ENCODE results near the gene CEP170B.
"Not testable (repeated sequence)": the region's sequence is repeated elsewhere in the genome, so short reads cannot be mapped to it uniquely, and the experiment has no call there.

CEP170B gene

DNA sequence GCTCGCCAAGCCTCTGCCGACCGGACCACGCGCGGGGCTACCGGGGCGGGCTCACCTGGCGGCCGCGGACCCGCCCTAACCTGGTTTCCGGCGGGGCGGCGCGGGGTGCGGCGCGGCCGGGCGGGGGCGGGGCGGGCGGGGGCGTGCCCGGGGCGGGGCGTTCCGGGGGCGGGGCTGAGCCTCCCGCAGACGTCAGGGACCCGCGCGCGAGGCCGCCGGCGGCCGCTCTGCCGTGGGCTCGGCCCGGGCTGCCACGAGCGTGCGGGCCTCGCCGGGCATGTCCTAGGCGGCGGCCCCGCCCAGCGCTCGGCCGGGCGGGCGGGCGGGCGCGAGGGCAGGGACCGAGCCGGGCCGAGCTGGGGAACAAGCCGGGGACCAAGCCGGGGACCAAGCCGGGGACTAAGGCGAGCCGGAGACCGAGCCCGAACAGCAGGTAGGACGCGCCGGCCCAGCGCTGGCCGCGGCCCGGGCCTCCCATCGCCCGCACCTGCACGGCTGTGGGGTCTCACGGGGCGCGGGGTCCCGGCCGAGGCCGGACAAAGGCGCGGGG lies at the start of gene CEP170B:
Gene CEP170B, plus strand, starts transcription at position 188 of the 550 bp plus-strand sequence. CDS start 3,183 bp downstream, outside the sequence.
- DNase-seq: no peak

DNA sequence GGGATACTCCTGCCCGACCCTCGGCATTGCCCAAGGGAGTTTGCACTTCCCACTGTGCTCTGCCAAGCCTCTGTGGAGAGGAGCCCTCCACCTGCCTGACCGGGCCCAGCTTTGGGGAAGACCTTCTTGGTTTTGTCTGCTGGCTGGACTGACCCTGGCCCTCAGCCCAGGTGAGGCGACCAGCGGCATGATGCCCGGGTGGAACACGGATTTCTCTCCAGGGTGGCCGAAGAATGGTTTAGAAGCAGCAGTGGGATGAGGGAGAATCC lies 48.5 kb upstream of the CEP170B start:
- no peak for DNase-seq

DNA sequence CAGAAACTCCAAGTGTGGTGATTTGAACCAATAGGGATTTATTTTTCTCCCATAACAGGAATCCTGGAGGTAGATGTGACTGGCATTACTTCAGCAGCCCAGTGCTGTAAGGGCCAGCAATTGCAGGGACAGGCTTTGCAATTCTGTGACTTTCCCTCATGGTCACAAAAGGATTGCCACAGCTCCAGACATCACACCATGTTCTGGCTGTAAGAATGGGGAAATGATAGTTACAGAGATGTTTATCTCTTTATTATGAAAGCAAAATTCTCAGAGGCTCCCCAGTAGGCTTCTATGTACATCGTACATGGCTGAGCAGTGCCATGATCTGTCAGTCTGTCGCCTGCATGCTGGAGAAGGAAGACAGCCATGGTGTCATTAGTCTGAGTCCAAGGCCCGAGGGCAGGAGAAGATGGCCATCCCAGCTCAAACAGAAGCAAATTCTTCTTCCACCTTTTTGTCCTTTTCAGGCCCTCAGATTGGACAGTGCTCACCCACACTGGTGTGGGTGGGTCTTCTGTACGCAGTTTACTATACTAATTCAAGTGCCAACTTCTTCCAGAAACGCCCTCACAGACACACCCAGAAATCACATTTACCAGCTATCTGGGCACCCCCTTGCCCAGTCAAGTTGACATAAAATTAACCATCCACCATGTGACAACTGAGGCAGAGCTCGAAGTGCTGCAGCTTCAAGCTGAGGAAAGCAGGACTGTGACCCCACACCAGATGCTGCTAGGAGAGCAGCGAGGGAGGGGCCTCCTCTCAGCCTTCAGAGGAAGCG lies 46.9 kb upstream of the CEP170B start:
- DNase-seq: no peak

DNA sequence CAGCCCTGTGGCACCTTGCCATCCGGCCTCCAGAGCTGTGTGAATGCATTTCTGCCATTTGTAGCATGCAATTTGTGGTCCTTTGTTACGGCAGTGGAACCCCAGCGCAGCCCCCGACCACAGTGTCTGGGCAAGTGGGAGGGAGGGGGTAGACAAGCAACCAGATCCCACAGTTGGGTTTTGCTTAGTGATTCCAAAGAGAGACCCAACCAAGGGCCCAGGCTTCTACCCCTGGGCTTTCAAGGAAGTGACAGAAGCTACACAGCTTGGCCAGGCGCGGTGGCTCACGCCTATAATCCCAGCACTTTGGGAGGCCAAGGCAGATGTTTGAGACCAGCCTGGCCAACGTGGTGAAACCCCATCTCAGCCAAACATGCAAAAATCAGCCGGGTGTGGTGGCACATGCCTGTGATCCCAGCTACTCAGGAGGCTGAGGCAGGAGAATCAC lies 46.3 kb upstream of the CEP170B start:
- DNase-seq: no peak

DNA sequence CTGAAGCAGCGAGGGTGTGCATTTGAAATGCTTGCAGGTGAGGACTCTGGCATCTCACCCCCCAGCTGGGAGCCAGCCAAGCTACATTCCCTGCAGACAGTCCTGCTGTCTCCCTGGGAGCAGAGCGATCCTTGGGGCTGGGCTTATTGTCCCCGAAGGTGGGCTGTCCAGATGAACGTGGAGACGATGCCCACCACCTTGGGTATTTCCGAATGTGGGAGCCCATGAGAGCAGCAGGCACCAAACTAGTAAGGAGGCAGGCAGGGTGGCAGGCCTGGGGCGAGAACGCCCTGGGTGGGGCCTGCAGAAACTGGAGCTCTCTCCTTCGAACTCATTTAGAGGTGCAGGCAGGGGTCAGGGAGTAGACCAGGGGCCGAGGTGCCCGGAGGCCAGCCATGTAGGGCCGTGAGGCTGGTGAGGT lies 45.7 kb upstream of the CEP170B start:
- no peak for DNase-seq

DNA sequence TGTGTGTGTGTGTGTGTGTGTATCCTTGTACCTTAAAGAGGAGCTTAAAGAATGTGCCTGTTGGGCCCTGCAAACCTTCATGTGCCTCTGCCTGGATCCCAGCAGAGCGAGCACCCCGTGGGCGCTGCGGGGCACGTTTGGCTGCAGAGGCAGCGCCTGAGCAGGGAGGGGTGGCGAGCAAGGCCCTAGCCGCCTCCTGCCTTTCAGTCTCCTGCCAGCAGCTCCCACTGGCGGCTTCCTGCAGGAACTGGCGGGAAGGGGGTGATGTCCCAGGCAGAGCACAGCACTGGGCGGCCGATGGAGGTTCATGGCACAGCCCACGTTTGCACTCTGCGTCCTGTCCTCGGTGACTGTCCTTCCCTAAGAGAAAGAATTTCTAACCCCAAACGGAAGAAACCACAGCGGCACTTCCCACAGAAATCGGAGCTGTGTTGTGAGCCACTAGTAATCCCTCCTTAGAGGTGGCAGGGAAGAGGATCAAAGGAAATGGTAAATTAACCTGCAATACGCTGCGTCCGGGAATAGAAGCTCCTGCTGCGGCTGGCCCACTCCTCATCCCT lies 44.3 kb upstream of the CEP170B start:
- DNase-seq: no peak

DNA sequence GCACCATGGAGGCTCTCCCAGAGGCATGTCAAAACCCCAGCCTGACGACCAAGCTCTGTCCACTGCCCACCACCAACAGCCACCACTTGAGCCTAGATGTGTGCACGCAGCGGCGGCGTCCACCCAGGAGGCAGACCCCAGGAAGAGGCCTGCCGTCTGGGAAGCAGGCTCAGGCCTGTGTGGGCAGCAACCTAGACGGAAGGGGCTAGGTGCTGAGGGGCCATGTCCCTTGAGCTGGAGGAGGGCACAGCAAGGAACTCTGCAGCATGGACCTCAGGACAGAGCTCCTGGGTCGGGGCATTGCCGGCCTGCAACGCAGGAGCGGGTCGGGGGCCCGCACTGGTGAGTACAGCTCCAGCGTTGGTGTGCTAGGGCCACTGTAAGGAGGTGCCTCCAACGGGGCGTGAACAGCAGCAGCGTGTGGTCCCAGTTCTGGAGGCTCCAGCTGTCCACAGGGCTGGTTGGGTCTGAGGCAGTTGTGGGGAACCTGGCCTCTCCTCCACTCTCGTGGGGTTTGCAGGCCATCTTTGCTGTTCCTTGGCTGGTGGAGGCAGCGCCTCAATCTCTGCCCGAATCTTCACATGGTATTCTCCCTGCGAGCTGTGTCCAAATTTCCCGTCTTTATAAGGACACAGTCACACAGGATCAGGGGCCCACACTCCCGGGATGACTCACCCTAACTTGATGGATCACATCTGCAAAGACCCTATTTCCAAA lies 43.7 kb upstream of the CEP170B start:
- DNase-seq: no peak

DNA sequence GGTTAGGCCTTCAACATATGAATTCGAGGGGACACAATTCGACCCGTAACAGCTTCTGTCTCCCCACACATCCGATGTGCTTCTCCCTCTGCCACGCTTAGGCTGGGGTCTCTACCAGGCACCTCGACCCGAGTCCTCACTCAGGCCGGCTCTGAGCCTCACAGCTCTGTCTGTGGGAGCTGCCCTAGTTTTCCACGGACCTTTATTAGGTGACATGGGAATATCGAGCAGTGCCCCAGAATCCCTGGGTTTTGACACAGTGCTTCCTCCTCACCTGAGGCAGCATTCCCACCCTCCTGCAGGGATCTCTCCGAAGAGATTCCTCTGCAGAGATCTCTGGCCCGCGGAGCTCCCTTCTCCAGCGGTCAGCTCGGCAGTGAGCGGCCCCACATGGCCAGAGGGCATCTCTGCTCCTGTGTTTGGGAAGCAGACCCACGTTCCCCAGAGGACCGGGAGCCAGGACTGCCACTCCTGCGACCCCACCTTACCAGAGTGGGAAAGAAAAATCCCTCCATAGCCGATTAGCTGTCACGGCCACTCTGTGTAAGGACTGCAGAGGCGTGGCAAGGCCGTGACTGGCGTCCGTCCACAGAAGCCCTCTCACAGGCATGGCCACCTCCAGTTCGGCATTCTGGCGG lies 43.0 kb upstream of the CEP170B start:
- DNase-seq: no peak

DNA sequence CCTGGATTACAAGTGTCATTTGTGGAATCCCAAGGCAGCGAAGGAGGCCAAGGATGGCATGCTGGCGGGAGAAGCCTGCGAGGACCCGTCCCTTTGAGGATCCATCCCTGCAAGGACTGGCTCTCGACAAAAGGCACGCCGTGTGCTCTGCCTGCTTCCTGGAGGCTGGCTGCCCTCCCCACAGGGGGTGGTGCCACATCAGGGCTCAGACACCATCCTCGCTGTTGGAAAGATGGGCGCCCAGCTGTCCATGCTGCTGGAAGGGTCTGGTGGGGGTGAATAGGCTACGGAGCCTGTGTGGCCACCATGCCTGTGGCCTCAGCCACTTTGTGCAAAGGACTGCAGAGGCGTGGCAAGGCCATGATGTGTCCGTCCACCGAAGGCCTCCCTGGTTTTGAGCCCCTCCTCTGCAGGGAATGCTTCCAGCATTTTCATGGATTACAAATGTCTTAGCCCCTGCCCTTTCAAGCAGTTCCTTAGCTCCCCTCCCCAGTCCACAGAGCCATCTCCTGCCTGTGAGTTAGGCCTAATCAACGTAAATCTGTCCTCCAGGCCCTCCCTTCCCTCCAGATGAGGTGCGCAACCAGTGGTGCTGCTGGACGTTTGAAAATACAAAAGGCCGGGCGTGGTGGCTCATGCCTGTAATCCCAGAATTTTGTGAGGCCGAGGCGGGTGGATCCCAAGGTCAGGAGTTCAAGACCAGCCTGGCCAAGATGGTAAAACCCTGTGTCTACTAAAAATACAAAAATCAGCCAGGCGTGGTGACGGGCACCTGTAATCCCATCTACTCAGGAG lies 42.0 kb upstream of the CEP170B start:
- no peak for DNase-seq

DNA sequence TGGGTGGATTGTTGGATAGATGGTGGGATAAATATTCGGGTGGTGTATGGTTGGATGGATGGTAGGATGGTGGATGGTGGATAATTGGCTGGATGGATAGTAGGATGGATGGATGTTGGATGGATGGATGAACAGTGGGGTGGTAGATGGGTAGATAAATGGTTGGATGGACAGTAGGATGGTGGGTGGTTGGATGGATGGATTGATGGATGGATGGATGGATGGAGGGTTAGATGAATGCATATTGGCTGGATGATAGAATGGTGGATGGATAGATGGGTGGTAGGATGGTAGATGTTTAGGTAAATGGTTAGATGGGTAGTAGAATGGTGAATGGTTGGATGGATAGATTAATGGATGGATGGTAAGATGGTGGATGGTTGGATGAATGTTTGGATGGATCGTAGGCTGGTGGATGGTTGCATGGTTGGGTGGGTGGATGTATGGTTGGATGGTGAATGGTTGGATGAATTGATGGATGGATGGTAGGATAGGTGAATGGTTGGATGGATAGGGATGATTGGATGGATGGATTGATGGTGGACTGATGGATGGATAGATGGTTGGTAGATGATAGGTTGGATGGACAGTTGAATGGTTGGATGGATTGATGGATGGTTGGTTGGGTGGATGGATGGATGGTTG lies 40.6 kb upstream of the CEP170B start:
- no peak for DNase-seq

DNA sequence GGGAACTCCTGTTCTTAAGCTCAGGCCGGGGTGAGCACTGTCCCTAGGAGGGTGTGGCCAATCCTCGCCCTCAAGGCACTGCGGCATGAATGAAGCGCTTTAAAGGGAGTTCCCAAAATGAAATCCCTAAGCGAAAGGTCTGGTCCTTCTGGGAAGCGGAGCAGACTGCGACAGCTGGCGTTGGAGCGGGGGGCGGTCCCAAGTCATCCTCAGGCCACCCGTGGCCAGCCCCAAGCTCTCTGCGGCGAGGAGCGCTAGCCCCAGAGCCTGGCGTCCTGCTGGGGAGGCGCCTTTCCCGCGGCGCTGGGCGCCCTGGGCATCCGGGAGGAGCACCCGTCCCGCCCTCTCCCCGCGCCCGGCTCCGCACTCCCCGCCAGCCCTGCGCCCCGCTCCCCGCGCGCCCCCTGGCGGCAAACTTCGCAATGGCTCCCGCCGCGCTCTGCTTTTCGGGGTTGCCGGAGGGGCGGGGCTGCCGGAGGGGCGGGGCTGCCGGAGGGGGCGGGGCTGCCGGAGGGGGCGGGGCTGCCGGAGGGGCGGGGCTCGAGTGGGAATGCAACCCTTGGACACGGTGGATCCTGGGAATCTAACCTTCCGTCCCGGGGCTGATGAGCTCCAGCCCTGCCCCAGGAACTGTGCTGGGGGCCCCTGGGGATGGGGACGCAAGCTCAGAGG lies 38.7 kb upstream of the CEP170B start:
- DNase-seq: peak; percentile 62

DNA sequence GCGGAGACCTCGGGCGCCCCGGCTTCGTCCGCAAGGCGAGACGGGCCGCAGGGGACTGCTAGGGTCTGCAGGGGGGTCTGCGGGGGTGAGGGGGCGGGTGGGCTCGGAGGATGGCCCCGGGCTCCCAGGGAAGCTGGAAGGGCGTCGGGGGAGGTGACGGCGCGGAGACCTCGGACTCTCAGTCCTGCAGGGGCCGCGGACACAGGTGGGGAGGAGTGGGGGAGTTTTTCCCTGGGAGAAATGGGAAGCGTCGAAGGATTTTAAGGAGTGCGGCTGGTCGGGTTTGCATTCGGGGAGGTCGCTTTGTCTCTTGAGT lies 38.2 kb upstream of the CEP170B start:
- no peak for DNase-seq

DNA sequence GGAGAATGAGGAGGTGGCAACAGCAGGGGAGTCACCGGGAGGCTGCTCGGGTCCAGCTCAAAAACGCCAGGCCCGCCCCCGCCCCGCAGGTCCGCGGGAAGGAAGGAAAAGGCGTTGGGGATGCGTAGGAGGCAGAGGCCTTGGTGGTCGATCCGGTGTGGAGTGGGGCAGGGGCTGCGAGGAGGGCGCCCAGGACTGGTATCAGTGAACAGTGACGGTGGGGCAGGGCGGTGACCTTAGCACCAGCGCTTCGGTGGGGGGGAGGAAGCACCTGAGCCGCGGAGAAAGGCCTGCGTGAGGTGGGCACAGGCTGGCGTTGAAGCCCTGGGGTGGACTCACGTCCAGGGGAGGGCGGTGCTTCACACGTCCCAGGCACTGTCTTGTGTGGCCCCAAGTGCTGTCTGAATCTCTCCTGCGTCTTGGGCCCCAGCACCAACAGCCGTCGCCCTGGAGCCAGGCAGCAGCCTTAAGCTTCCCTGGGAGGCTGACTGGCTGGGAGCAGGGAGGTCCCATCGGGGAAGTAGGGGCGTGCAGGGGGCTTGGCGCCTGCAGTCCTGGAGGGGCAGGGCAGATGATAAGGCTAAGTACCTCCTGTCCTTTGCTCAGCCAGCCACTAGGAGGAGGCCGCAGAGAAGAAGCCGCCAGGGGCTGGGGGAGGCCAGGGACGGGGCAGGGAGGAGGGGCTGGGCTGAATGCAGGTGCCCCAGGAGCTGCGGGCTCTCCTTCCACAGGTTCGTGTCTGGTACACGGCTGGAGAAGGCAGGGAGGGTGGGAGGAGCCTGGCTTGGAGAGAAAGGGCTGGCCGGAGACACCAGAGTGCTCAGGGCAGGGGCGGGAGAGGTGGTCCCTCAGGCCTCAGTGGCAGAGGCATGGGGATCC lies 37.7 kb upstream of the CEP170B start:
- DNase-seq: no peak

DNA sequence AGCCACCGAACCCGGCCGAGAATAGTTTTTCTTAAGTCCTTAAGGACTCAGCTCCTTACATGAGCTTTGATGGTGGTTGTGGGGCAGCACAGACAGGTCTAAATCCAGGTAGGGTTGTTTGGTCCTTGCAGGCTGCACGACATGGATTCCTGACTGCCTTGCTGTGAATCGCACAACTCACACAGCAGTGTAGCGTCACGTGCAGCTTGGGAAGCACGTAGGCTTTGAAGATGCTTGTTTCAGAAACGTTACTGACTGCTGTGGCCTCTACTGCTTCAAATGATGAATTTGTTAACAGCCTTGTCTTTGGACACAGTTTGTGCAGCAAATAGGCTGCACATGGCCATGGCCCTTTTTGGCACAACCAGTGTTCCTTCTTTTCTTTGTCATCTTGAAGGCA lies 34.3 kb upstream of the CEP170B start:
- DNase-seq: no peak

DNA sequence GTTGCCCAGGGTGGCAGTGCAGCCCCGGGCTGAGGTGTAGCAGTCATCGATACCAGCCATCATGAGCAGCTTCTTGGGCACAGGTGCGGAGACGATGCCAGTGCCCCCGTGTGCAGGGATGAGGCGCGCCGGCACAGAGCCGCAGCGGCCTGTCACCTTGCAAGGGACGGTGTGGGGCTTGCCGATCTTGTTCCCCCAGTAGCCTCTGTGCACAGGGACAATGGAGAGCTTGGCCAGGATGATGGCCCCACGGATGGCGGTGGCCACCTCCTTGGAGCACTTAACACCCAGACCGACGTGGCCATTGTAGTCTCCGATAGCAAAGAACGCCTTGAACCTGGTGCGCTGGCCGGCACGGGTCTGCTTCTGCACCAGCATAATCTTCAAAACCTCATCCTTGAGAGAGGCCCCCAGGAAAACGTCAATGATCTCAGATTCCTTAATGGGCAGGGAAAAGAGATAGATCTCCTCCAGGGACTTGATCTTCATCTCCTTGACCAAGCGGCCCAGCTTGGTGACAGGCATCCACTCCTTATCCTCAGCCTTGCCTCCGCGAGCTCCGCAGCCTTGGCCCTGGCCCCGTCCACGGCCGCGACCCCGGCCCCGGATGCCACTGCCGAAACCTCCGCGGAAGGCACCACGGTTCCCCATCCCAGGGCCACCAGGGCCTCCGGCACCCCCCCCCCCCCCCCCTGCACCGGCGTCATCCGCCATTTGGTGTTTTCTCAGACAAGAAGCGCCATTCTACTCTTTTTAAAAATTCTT lies 28.7 kb upstream of the CEP170B start:
- DNase-seq: not testable (repeated sequence)

DNA sequence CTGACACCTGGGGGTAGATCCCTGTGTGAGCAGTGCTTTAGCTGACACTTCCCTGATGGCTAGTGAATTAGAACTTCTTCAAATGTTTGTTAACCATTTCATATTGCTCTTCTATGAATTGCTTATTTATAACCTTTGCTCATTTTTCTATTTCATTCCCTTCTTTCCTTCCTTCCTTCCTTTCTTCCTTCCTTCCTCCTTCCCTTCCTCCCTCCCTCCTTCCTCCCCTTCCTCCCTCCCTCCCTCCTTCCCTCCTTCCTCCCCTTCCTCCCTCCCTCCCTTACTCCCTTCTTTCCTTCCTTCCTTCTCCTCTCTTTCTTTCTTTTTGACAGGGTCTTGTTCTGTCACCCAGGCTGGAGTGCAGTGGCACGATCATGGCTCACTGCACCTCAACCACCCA lies 23.3 kb upstream of the CEP170B start:
- no peak for DNase-seq

DNA sequence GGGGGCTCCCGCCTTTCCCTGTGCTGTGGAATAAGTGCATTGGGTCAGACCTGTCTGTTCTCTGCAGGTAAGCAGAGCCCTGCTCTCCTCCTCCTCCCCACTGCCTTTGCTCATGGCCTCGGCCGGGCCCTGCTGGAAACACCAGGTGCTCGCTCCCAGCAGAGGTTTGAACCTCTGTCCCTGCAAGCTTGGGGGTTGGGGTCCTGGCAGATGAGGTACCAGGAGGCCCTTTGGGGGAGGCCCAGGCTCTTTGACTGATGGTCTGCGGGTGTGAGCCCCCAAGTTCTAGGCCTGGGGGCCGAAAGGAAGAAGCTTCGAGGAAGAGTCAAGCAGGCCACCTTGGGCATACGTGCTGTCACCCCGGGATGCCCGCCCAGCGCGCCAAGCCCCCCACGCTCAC lies 22.1 kb upstream of the CEP170B start:
- DNase-seq: no peak

DNA sequence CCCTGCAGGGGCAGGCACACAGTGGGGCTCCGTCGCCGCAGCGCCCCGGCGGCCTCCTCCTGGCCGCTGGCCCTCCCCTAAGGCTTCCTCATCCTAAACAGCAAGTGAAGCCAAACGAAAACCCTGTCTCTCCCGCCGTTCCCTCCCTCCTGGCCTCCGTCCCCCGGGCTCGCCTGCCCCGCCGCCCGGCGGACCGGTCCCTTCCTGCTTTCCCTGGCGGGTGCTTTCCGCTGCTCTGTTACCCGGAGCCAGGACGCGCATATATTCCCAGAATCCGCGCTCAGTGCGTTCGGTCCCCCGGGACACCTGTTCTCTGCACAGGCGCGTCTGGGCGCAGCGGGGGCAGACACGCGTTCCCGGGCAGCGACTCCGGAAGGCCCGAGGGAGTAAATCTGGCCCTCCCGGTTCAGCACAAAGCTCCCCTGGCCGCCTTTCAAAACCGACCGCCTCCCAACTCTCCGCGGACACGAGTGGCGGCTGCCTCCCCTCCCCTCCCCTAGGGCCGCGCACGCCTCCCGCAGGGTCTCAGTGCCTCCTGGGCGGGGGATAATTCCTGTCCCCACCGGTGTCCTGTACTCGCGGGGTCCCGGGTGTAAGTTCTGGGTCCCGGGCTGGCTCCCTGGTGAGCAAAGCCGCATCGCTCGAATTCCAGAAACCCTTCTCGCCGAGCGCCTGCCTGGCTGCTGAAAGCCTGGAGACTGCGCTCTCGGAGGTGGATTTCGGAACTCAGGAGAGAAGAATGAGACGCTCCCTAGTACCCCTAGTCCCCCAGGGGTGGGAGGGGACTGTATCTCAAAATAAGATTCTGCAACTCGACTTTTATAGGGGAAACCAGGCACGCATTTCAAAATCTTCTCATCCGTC lies 21.4 kb upstream of the CEP170B start:
- no peak for DNase-seq

Measured in NCI-H1092 (cell line).